BJ (cell line): ENCODE results near the gene FES. TPM values are rescaled to one million over a fixed set of nuclear protein-coding genes. Genes with fewer than 3 reads are reported as not detected.

ENCODE experiments used
- CTCF ChIA-PET: fragments of 350-600 bp; formaldehyde crosslinking; extraction: SDS; loops from one replicate; lab custom pipeline; 2021; ENCODE audit warnings: antibody characterized with exemption, inconsistent platforms; lab: Yijun Ruan, JAX
- POLR2A ChIA-PET: fragments of 300-600 bp; sonication (Branson Sonifier 250); formaldehyde crosslinking; extraction: SDS; loops from one replicate; lab custom pipeline; 2021; ENCODE audit warnings: antibody characterized with exemption; lab: Charles Lee
- DNase-seq: peaks from one replicate; pipeline ENCODE4 v3.0.0-alpha.2; 2011; ENCODE audit warnings: low read depth
- H3K27me3 ChIP-seq: 2 replicates; pipeline ENCODE4 v1.6.0; 2011; ENCODE audit warnings: low read length; ENCODE audit not compliant: control insufficient read depth, insufficient read depth
- H3K36me3 ChIP-seq: 2 replicates; pipeline ENCODE4 v1.5.1; 2011; ENCODE audit warnings: low read length; ENCODE audit not compliant: control insufficient read depth, insufficient read depth
- H3K4me3 ChIP-seq: 2 replicates; pipeline ENCODE4 v1.5.1; 2011; ENCODE audit warnings: low read depth, mild to moderate bottlenecking, control low read depth, low read length
- polyA plus RNA-seq: library from polyadenylated mRNA; depleted of rRNA; stranded (reverse); fragments of >200 nt; gene quantifications from 2 replicates; pipeline ENCODE4 v1.2.3, GENCODE V29; 2011
- TF ChIP-seq, protein P1 (sequence below): IDR thresholded peaks from 2 replicates; pipeline ENCODE4 v1.5.1; 2011; ENCODE audit warnings: low read depth, mild to moderate bottlenecking, control low read depth, inconsistent platforms, low read length, moderate library complexity; ENCODE audit not compliant: insufficient read depth

The FES gene
- polyA plus RNA-seq, 1 experiment = 11.1 TPM

DNA sequence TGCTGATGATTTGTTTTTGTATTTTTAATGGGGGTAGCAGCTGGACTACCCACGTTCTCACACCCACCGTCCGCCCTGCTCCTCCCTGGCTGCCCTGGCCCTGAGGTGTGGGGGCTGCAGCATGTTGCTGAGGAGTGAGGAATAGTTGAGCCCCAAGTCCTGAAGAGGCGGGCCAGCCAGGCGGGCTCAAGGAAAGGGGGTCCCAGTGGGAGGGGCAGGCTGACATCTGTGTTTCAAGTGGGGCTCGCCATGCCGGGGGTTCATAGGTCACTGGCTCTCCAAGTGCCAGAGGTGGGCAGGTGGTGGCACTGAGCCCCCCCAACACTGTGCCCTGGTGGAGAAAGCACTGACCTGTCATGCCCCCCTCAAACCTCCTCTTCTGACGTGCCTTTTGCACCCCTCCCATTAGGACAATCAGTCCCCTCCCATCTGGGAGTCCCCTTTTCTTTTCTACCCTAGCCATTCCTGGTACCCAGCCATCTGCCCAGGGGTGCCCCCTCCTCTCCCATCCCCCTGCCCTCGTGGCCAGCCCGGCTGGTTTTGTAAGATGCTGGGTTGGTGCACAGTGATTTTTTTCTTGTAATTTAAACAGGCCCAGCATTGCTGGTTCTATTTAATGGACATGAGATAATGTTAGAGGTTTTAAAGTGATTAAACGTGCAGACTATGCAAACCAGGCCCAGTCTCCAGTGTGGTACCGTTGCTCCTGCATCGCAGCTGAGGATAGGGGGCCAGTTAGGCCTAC, 1.4 kb upstream of the FES start:
- TF ChIP-seq, protein P1, sequence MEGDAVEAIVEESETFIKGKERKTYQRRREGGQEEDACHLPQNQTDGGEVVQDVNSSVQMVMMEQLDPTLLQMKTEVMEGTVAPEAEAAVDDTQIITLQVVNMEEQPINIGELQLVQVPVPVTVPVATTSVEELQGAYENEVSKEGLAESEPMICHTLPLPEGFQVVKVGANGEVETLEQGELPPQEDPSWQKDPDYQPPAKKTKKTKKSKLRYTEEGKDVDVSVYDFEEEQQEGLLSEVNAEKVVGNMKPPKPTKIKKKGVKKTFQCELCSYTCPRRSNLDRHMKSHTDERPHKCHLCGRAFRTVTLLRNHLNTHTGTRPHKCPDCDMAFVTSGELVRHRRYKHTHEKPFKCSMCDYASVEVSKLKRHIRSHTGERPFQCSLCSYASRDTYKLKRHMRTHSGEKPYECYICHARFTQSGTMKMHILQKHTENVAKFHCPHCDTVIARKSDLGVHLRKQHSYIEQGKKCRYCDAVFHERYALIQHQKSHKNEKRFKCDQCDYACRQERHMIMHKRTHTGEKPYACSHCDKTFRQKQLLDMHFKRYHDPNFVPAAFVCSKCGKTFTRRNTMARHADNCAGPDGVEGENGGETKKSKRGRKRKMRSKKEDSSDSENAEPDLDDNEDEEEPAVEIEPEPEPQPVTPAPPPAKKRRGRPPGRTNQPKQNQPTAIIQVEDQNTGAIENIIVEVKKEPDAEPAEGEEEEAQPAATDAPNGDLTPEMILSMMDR = no peak
- no peak for DNase-seq
- POLR2A ChIA-PET = interaction anchor here (0.5 kb wide), 1 partner anchor 378 kb away, joined by 11 read pairs; no protein-coding TSS in a partner anchor
- Histone ChIP-seq H3K4me3 (no peak overlapping the region), H3K36me3 (peaks cover 35% of the 10 kb centered on the region), H3K27me3 (no peaks in the 10 kb centered on the region)
- CTCF ChIA-PET = interaction anchor here (0.5 to 4.2 kb wide), 5 partner anchors 15 to 355 kb away, joined by 3 to 73 read pairs (median 6); no protein-coding TSS in a partner anchor

DNA sequence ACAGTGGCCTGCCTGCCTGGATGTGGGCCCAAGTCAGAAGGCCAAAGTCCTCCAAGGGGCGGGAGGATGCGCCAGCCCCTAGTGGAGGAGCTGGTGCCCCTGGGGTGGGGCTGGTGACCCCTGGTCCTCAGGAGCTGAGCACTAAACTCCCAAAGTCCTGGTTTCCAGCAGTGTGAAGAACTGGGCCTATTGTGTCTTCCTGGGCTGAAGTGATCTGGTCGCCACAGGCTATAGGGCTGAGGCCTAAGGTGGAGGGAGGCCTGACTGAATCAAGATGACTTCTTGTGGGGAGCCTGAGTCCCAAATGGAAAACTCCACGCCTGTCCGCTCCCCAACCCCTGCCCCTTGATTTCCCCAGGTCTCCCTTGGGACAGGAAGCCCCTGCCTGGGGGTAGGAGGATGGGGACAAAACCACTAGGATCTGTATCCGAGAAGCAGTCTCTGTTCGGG, 753 bp upstream of the FES start:
- DNase-seq = no peak
- H3K36me3 ChIP-seq = peaks cover 31% of the 10 kb centered on the region
- ChIA-PET CTCF (interaction anchor here (2.2 to 4.2 kb wide), 4 partner anchors 15 to 563 kb away, joined by 6 to 73 read pairs (median 42); no protein-coding TSS in a partner anchor), POLR2A (interaction anchor here (0.5 kb wide), 1 partner anchor 378 kb away, joined by 11 read pairs; no protein-coding TSS in a partner anchor)
- no peaks in the 10 kb centered on the region for H3K27me3 ChIP-seq
- peak overlapping the region; percentile 58; the same call in 1 of the 2 replicates for H3K4me3 ChIP-seq
- TF ChIP-seq, protein P1 = no peak

DNA sequence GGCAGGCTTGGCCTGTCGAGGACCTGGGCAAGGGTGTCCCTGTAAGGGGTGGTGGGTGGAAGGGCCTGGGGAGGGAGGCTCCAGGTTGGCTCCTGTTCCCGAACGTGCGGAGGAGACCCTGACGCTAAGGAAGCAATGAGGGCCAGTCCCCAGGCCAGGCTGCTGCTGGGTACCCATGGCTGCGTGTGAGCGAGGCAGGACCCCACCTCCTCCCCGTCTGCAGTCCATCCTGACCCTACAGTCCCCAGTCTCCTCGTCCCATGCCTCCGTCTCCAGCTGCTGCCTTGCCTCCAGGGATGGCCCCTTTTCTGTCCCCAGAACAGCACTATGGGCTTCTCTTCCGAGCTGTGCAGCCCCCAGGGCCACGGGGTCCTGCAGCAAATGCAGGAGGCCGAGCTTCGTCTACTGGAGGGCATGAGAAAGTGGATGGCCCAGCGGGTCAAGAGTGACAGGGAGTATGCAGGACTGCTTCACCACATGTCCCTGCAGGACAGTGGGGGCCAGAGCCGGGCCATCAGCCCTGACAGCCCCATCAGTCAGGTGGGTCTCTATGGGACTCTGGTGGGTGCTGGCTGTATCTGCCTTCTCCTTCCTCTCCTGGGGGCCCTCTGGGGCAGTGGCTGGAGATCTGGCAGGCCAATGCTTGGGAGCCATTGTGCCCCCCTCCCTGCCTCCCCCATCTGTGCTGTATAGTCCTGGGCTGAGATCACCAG, 571 bp downstream of the FES start:
- TF ChIP-seq, protein P1 = no peak
- Histone ChIP-seq H3K27me3 (no peaks in the 10 kb centered on the region), H3K36me3 (peaks cover 24% of the 10 kb centered on the region), H3K4me3 (peak overlapping the region; percentile 58)
- ChIA-PET CTCF (interaction anchor here (0.7 to 4.2 kb wide), 29 partner anchors 11 to 591 kb away, joined by 3 to 73 read pairs (median 6); partner anchors contain the start of genes HDDC3 and UNC45A), POLR2A (interaction anchor here (0.6 kb wide), 1 partner anchor 173 kb away, joined by 7 read pairs; no protein-coding TSS in a partner anchor)
- no peak for DNase-seq

DNA sequence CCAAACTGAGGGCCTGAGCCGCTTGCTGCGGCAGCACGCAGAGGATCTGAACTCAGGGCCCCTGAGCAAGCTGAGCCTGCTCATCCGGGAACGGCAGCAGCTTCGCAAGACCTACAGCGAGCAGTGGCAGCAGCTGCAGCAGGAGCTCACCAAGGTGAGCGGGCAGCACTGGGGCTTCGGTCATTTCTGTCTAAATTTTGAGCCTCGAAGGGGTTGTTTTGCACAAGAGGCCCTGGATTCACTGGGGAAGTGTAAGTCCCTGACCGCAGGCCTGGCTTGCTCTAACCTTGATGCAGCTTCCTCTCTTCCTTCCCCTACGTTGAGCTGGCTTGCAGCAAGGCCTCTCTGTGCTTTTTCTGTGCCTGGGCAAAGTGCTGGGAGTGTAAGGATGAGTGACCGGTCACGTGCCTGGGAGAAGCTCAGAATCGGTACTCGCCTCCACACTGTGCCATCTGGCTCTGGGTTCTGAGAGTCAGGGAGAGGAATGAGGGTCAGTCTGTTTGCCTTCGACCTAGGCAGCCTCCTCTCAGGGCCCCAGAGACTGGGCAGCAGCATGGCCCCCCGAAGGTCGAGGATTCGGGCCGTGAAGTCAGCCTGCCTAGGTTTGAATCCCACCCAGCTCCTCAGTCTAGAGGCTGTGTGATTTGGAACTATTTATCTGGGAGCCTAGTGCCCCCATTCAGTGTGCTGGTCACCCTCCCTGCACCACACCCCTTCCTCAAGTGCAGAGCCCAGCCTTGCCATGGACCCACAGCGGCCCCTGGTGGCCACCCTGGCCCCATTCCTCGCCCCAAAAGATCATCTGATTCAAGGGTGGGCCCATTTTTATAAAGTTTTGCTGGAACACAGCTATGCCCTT, 1.4 kb downstream of the FES start:
- H3K4me3 ChIP-seq = no peak overlapping the region
- no peak for DNase-seq
- H3K36me3 ChIP-seq = peaks cover 20% of the 10 kb centered on the region
- TF ChIP-seq, protein P1 = peak; percentile 99
- ChIA-PET POLR2A (interaction anchor here (0.6 kb wide), 1 partner anchor 174 kb away, joined by 7 read pairs; no protein-coding TSS in a partner anchor), CTCF (interaction anchor here (0.6 to 4.2 kb wide), 55 partner anchors 10 to 1033 kb away, joined by 3 to 73 read pairs (median 4); partner anchors contain the start of genes BLM, HDDC3 and UNC45A)
- no peaks in the 10 kb centered on the region for H3K27me3 ChIP-seq
